ENCODE data around the gene UBD. TPM values are rescaled to one million over a fixed set of nuclear protein-coding genes. Genes with fewer than 3 reads are reported as not detected.

The UBD gene
- total RNA-seq, 2 donors from 2014 or later: not detected

GRCh38 chr6:29590218-29590808 lies 30.8 kb upstream of the UBD start:
- no peaks in the 10 kb centered on the region for H3K9me3 ChIP-seq
- TF ChIP-seq CTCF (IDR thresholded peaks at IDR 0.05): no peak
- no peak overlapping the region for H3K27ac ChIP-seq
- no peaks in the 10 kb centered on the region for H3K4me1 ChIP-seq
- no peaks in the 10 kb centered on the region for H3K27me3 ChIP-seq
- no peak overlapping the region for H3K4me3 ChIP-seq
- DNase-seq (ENCODE audit: low spot score): no peak
- H3K36me3 ChIP-seq: no peaks in the 10 kb centered on the region

- no peak overlapping the region for H3K4me3 ChIP-seq
- H3K36me3 ChIP-seq: no peaks in the 10 kb centered on the region
- peak; percentile 87 to 94 for TF ChIP-seq CTCF (IDR thresholded peaks at IDR 0.05)
- no peaks in the 10 kb centered on the region for H3K9me3 ChIP-seq
- H3K27ac ChIP-seq: no peak overlapping the region
- peak; percentile 64 for DNase-seq (ENCODE audit: low spot score)
- H3K27me3 ChIP-seq: no peaks in the 10 kb centered on the region
- no peaks in the 10 kb centered on the region for H3K4me1 ChIP-seq
These were observed 30.0 kb upstream of the UBD start for GRCh38 chr6:29589423-29590048.

- DNase-seq (ENCODE audit: low spot score): no peak
- Histone ChIP-seq H3K9me3 (no peaks in the 10 kb centered on the region), H3K4me1 (no peaks in the 10 kb centered on the region), H3K36me3 (no peaks in the 10 kb centered on the region), H3K27ac (no peak within 1 kb of the TSS), H3K4me3 (no peak within 1 kb of the TSS), H3K27me3 (no peaks in the 10 kb centered on the region)
- no peak for TF ChIP-seq CTCF (IDR thresholded peaks at IDR 0.05)
These were observed 25.3 kb upstream of the UBD start, which contains the start of gene OR2H2 for GRCh38 chr6:29584821-29585220. Gene OR2H2 (plus strand): TSS chr6:29585121. CDS start chr6:29587945, 2,824 bp downstream.

GRCh38 chr6:29577544-29577943 lies 18.0 kb upstream of the UBD start:
- no peak overlapping the region for H3K4me3 ChIP-seq
- H3K27me3 ChIP-seq: no peaks in the 10 kb centered on the region
- H3K4me1 ChIP-seq: no peaks in the 10 kb centered on the region
- TF ChIP-seq CTCF (IDR thresholded peaks at IDR 0.05): no peak
- no peak for DNase-seq (ENCODE audit: low spot score)
- no peaks in the 10 kb centered on the region for H3K9me3 ChIP-seq
- no peak overlapping the region for H3K27ac ChIP-seq
- H3K36me3 ChIP-seq: no peaks in the 10 kb centered on the region

GRCh38 chr6:29576056-29576455 lies 16.5 kb upstream of the UBD start:
- no peak for TF ChIP-seq CTCF (IDR thresholded peaks at IDR 0.05)

More at GRCh38 chr6:29576056-29576455, 16.5 kb upstream of the UBD start:
- Histone ChIP-seq H3K9me3 (no peaks in the 10 kb centered on the region), H3K27me3 (no peaks in the 10 kb centered on the region), H3K27ac (no peak overlapping the region), H3K36me3 (no peaks in the 10 kb centered on the region), H3K4me1 (no peaks in the 10 kb centered on the region), H3K4me3 (no peak overlapping the region)
- no peak for DNase-seq (ENCODE audit: low spot score)

All from right atrium auricular region (tissue), 2 donors.